ENCODE results near the gene PXDC1.

- TF ChIP-seq CTCF (IDR thresholded peaks at IDR 0.05 in 2 of 3, conservative IDR thresholded peaks at IDR 0.05 in 1 of 3; ENCODE audit: borderline replicate concordance in 1 of 3, insufficient read depth in 1 of 3, low read depth in 2 of 3, low read length in 2 of 3): no peak
- no peak for TF ChIP-seq MAX (IDR thresholded peaks at IDR 0.05)
- TF ChIP-seq EGR1 (IDR thresholded peaks at IDR 0.05; ENCODE audit: low read depth): no peak
- TF ChIP-seq EZH2 (IDR thresholded peaks at IDR 0.05): no peak
- TF ChIP-seq POLR2A (IDR thresholded peaks at IDR 0.05; ENCODE audit: borderline replicate concordance, extremely low read depth, insufficient read depth, insufficient read length): no peak
- TF ChIP-seq YY1 (IDR thresholded peaks at IDR 0.05; ENCODE audit: extremely low read depth, insufficient replicate concordance, low read depth, low read length): no peak
- TF ChIP-seq SIN3A (IDR thresholded peaks at IDR 0.05; ENCODE audit: low read depth): no peak
- TF ChIP-seq ATF3 (IDR thresholded peaks at IDR 0.05): no peak
These were observed 10.8 kb upstream of the PXDC1 start for GRCh38 chr6:3762359-3762758.
